Body of pancreas (tissue), 4 donors: ENCODE data around the gene RAB25.
A peak's percentile ranks its signal among the peaks of the same experiment; 100 is the strongest.

Experiments
- CTCF ChIP-seq, 7 experiments: fragments of 450-650 bp in 4 of 7; fragments of 200-600 bp in 3 of 7; sonication (generic) in 3 of 7; IDR thresholded peaks; one replicate each; pipeline ENCODE4 v1.5.1; 2016 to 2019; ENCODE audit warnings: antibody characterized with exemption in 7 of 7
- POLR2A ChIP-seq, 3 donors: fragments of 450-650 bp; IDR thresholded peaks; one replicate each; pipeline ENCODE4 v1.6.1; 2016; ENCODE audit warnings: antibody characterized with exemption in 3 of 3, mild to moderate bottlenecking in 2 of 3

DNA sequence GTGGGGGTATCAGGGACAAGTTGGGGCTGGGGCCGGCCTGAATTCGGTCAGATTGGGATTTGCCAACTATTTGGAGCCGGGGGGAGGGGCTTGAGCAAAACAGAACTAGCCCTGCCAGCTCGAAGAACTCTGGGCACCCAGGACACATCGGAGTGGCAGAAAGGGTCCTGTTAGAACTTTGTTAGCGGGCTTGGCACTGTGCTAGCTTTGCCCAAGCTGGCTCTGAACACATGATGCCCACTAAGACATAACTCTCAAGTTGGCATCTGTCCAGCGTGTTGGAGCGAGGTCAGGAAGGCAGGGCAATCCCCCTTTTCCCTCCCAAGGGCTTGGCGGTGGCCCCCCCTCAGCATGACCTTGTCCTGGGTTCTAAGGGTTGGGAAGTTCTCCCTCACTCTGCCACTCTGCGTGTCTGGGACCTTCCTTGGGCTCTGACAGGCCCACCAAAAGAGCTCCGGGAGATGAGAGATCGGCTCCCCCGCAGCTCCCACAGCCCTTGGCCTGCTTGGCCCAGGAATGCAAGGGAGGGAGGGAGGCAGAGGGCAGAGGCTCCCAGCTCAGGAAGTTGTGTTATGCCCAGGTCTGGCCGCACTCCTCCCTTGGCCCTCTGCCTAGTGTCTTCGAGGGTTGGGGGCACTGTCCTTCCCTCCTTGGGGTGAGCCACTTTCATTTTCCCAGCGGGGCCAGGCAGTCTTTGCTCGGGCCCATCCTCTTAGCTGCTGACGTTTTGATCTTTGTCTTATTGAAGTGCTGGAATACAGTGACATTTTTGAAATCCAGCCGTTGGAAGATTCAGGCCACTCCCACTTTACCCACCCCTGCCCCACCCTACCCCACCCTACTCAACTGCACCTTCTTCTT lies 54.8 kb downstream of the RAB25 start:
- TF ChIP-seq CTCF (IDR thresholded peaks at IDR 0.05) (no peak), POLR2A (IDR thresholded peaks at IDR 0.05) (peak; percentile 34 to 54 (median 51))
